IMR-90 (cell line): ENCODE results near the gene EIF2S2. TPM values are rescaled to one million over a fixed set of nuclear protein-coding genes. Genes with fewer than 3 reads are reported as not detected.

Source experiments
- ATAC-seq: fragments of 200-7000 bp; cut with Tn5 transposase; 2 replicates; pipeline ENCODE4 v1.9.1; 2020; ENCODE audit warnings: low read depth, mild to moderate bottlenecking, moderate library complexity
- BruUV-seq: library from RNA; stranded (reverse); fragments of 400-500 nt; replicated peaks from 2 replicates; lab custom pipeline; 2021; lab: Mats Ljungman, UMichigan
- CTCF ChIA-PET: fragments of 300-600 bp; formaldehyde crosslinking; extraction: SDS; loops from one replicate; lab custom pipeline; 2021; ENCODE audit warnings: antibody characterized with exemption; lab: Yijun Ruan, JAX
- POLR2A ChIA-PET: fragments of 300-600 bp; sonication (Branson Sonifier 250); formaldehyde crosslinking; loops from one replicate; lab custom pipeline; 2022; ENCODE audit warnings: antibody characterized with exemption; ENCODE audit not compliant: unreplicated experiment; lab: Charles Lee
- DNase-seq: peaks from one replicate; pipeline ENCODE4 v3.0.0; 2013
- H2AFZ ChIP-seq: replicated peaks from 2 replicates; pipeline ENCODE3; 2013; ENCODE audit warnings: low read length, mild to moderate bottlenecking; ENCODE audit not compliant: poor library complexity
- H2AK5ac ChIP-seq: 2 replicates; pipeline ENCODE4 v1.6.1; 2013; ENCODE audit warnings: low read depth, low read length, inconsistent platforms
- H2AK9ac ChIP-seq: replicated peaks from 2 replicates; pipeline ENCODE3; 2013; ENCODE audit warnings: mild to moderate bottlenecking, low read depth, low read length, moderate library complexity; ENCODE audit not compliant: poor library complexity
- H2BK120ac ChIP-seq: 2 replicates; pipeline ENCODE4 v1.6.1; 2013; ENCODE audit warnings: low read depth, low read length, inconsistent platforms
- H2BK15ac ChIP-seq: 3 replicates; pipeline ENCODE4 v1.6.1; 2013; ENCODE audit warnings: low read depth, low read length, inconsistent platforms
- H2BK20ac ChIP-seq: 2 replicates; pipeline ENCODE4 v1.6.1; 2013; ENCODE audit warnings: low read depth, mild to moderate bottlenecking, inconsistent platforms, low read length, moderate library complexity
- H2BK5ac ChIP-seq: 2 replicates; pipeline ENCODE4 v1.6.1; 2013; ENCODE audit warnings: mild to moderate bottlenecking, low read depth, low read length, inconsistent platforms; ENCODE audit not compliant: poor library complexity, severe bottlenecking
- H3K14ac ChIP-seq: replicated peaks from 2 replicates; pipeline ENCODE4 v1.6.1; 2013; ENCODE audit warnings: low read depth, low read length, inconsistent platforms
- H3K18ac ChIP-seq: 2 replicates; pipeline ENCODE4 v1.6.1; 2013; ENCODE audit warnings: low read depth, low read length, control low read depth
- H3K23ac ChIP-seq: 2 replicates; pipeline ENCODE4 v1.6.1; 2013; ENCODE audit warnings: low read depth, low read length, inconsistent platforms
- H3K27ac ChIP-seq: 2 replicates; pipeline ENCODE4 v1.5.1; 2013; ENCODE audit warnings: mild to moderate bottlenecking, control low read depth, low read length; ENCODE audit not compliant: insufficient read depth
- H3K27me3 ChIP-seq: 2 replicates; pipeline ENCODE4 v1.6.1; 2013; ENCODE audit warnings: low read length; ENCODE audit not compliant: control insufficient read depth, insufficient read depth
- H3K36me3 ChIP-seq: 2 replicates; pipeline ENCODE4 v1.6.1; 2013; ENCODE audit warnings: low read length, mixed read lengths; ENCODE audit not compliant: control insufficient read depth, insufficient read depth
- H3K4ac ChIP-seq: 2 replicates; pipeline ENCODE4 v1.6.1; 2013; ENCODE audit warnings: low read depth, low read length, inconsistent platforms
- H3K4me1 ChIP-seq: 2 replicates; pipeline ENCODE4 v1.6.1; 2013; ENCODE audit warnings: low read length, mixed read lengths; ENCODE audit not compliant: control insufficient read depth, insufficient read depth
- H3K4me2 ChIP-seq: 2 replicates; pipeline ENCODE4 v1.6.1; 2013; ENCODE audit warnings: low read depth, mild to moderate bottlenecking, control low read depth, low read length, moderate library complexity
- H3K4me3 ChIP-seq: 2 replicates; pipeline ENCODE4 v1.5.1; 2013; ENCODE audit warnings: low read depth, mild to moderate bottlenecking, control low read depth, low read length, moderate library complexity; ENCODE audit not compliant: insufficient read depth
- H3K56ac ChIP-seq: 2 replicates; pipeline ENCODE4 v1.6.1; 2013; ENCODE audit warnings: low read length, inconsistent platforms; ENCODE audit not compliant: insufficient read depth; ENCODE audit errors: extremely low read depth
- H3K79me1 ChIP-seq, 2 experiments: 2 replicates each; pipeline ENCODE4 v1.6.1; 2013; ENCODE audit warnings: low read length in 2 of 2, inconsistent platforms in 1 of 2, low read depth in 1 of 2
- H3K9ac ChIP-seq: 2 replicates; pipeline ENCODE4 v1.6.1; 2013; ENCODE audit warnings: low read depth, low read length, control low read depth
- H3K9me1 ChIP-seq: 2 replicates; pipeline ENCODE4 v1.6.1; 2013; ENCODE audit warnings: low read length, inconsistent platforms; ENCODE audit not compliant: insufficient read depth
- H3K9me3 ChIP-seq: 2 replicates; pipeline ENCODE4 v1.6.1; 2013; ENCODE audit warnings: low read length; ENCODE audit not compliant: control insufficient read depth, insufficient read depth
- H4K20me1 ChIP-seq: 2 replicates; pipeline ENCODE4 v1.6.1; 2013; ENCODE audit warnings: low read length, inconsistent platforms; ENCODE audit not compliant: insufficient read depth
- H4K5ac ChIP-seq: 2 replicates; pipeline ENCODE4 v1.6.1; 2013; ENCODE audit warnings: mild to moderate bottlenecking, low read depth, low read length, control low read depth
- H4K8ac ChIP-seq, 2 experiments: 2 replicates each; pipeline ENCODE4 v1.6.1; 2013; ENCODE audit warnings: low read depth in 2 of 2, low read length in 2 of 2, control low read depth in 1 of 2, inconsistent platforms in 1 of 2
- H4K91ac ChIP-seq: 2 replicates; pipeline ENCODE4 v1.6.1; 2013; ENCODE audit warnings: low read depth, low read length, inconsistent platforms; ENCODE audit not compliant: insufficient read depth
- CHD1 ChIP-seq: IDR thresholded peaks from 2 replicates; pipeline ENCODE4 v1.6.1; 2012; ENCODE audit warnings: low read depth, low read length, improper control_type of control experiment
- MAFK ChIP-seq: IDR thresholded peaks from 2 replicates; pipeline ENCODE4 v1.6.1; 2012; ENCODE audit warnings: low read depth, low read length, improper control_type of control experiment
- SMC3 ChIP-seq: fragments of 150-350 bp; IDR thresholded peaks from 2 replicates; pipeline ENCODE4 v1.6.1; 2016; ENCODE audit warnings: low read depth, mild to moderate bottlenecking, antibody characterized with exemption, low read length, moderate library complexity
- WGBS, 2 experiments: methylation state at CpG; one replicate each; pipeline versions ENCODE4 v1.1.5 to v1.1.7; 2013; ENCODE audit warnings: missing lambda C conversion rate in 2 of 2; ENCODE audit not compliant: insufficient read length in 1 of 2; ENCODE audit errors: extremely low coverage in 2 of 2; 5-methylcytosine and 5-hydroxymethylcytosine counted together
- dilution Hi-C: fragments of 300-500 bp; cut with HindIII; formaldehyde crosslinking; loops from one replicate; pipeline ENCODE4 v1.14.3; 2018; ENCODE audit warnings: low sequenced_read_pairs; ENCODE audit not compliant: unreplicated experiment
- in situ Hi-C: fragments of 300-500 bp; cut with MboI; formaldehyde crosslinking; loops from 3 replicates; pipeline ENCODE4 v1.14.3; 2019; ENCODE audit warnings: low sequenced_read_pairs, inconsistent platforms, mixed read lengths
- intact Hi-C: fragments of 100-400 bp; cut with micrococcal nuclease; formaldehyde crosslinking; loops from 2 replicates; pipeline ENCODE4 v1.10.0; 2022
- polyA plus RNA-seq, 3 experiments: library from polyadenylated mRNA; depleted of rRNA; stranded (reverse); fragments of >200 nt; gene quantifications; 2 replicates each; pipeline ENCODE4 v1.2.3, GENCODE V29; 2012; ENCODE audit warnings: low replicate concordance in 1 of 3
- total RNA-seq: library from RNA; depleted of rRNA; stranded (reverse); fragments of >200 nt; gene quantifications from 2 replicates; pipeline ENCODE4 v1.2.3, GENCODE V29; 2012

EIF2S2 gene
- total and polyA plus RNA-seq, 2 of the 4 experiments (the other 2 are of a cell fraction): 61.7 to 66.9 TPM

- no TSS peak for BruUV-seq
- no peak overlapping the region for H2BK120ac ChIP-seq
- no peak overlapping the region for H2AK9ac ChIP-seq
- no peak overlapping the region for H4K8ac ChIP-seq
- no peak overlapping the region for H3K23ac ChIP-seq
- in situ Hi-C loops: no loop called here
- no peak overlapping the region for H2BK15ac ChIP-seq
- WGBS, 2 experiments: 98% methylated on average over 7 of the region's 16 CpGs; no CpG with 5 or more reads in 1 of the 2 experiments
- no peak overlapping the region for H4K5ac ChIP-seq
- peaks cover 66% of the 10 kb centered on the region for H3K36me3 ChIP-seq
- no peak overlapping the region for H3K9ac ChIP-seq
- DNase-seq (no peak), ATAC-seq (no peak)
- peaks cover 13% of the 10 kb centered on the region; the same call in 1 of the 2 replicates for H3K9me1 ChIP-seq
- ChIA-PET POLR2A (no interaction called here), CTCF (no interaction called here)
- no peak overlapping the region for H3K18ac ChIP-seq
- no peaks in the 10 kb centered on the region for H3K9me3 ChIP-seq
- H4K91ac ChIP-seq: no peak overlapping the region
- TF ChIP-seq SMC3 (no peak), CHD1 (no peak), MAFK (no peak)
- H2AFZ ChIP-seq: no peak overlapping the region
- H3K27me3 ChIP-seq: no peaks in the 10 kb centered on the region
- H3K4me2 ChIP-seq: no peak overlapping the region
- intact Hi-C loops: no loop called here
- no peak overlapping the region for H3K4me3 ChIP-seq
- no peak overlapping the region for H3K14ac ChIP-seq
- peaks cover 48% of the 10 kb centered on the region for H4K20me1 ChIP-seq
- H3K79me1 ChIP-seq: peaks cover 52 to 88% of the 10 kb centered on the region in 2 experiments
- no peak overlapping the region for H3K4ac ChIP-seq
- H3K4me1 ChIP-seq: peaks cover 4% of the 10 kb centered on the region; the same call in 1 of the 2 replicates
- H2BK5ac ChIP-seq: no peak overlapping the region
- no peak overlapping the region for H3K27ac ChIP-seq
- dilution Hi-C loops: no loop called here
- H2BK20ac ChIP-seq: no peak overlapping the region
- H3K56ac ChIP-seq: no peak overlapping the region
- no peak overlapping the region for H2AK5ac ChIP-seq
These were observed 36.4 kb downstream of the EIF2S2 start for GRCh38 chr20:34075647-34076046.
